H9 (cell line): ENCODE measurements around the gene MRPS31. TPM values are rescaled to one million over a fixed set of nuclear protein-coding genes. Genes with fewer than 3 reads are reported as not detected.

Experiments used
- DNase-seq: peaks from one replicate; pipeline ENCODE4 v3.0.0-alpha.2; 2017
- H2AFZ ChIP-seq: one replicate; pipeline ENCODE4 v1.6.1; 2013; ENCODE audit warnings: mild to moderate bottlenecking, low read length, control low read depth, moderate library complexity
- H2AK5ac ChIP-seq: 2 replicates; pipeline ENCODE4 v1.6.1; 2013; ENCODE audit warnings: low read length, control low read depth, mixed read lengths; ENCODE audit not compliant: insufficient read length
- H2BK120ac ChIP-seq: one replicate; pipeline ENCODE4 v1.6.1; 2013; ENCODE audit warnings: low read depth, mild to moderate bottlenecking, low read length, control low read depth, inconsistent platforms; ENCODE audit not compliant: poor library complexity, severe bottlenecking
- H2BK12ac ChIP-seq: 2 replicates; pipeline ENCODE4 v1.6.1; 2013; ENCODE audit warnings: low read length, control low read depth, mixed read lengths, low read depth; ENCODE audit not compliant: insufficient read length
- H2BK15ac ChIP-seq: 2 replicates; pipeline ENCODE4 v1.6.1; 2013; ENCODE audit warnings: low read depth, low read length, control low read depth
- H2BK20ac ChIP-seq: one replicate; pipeline ENCODE4 v1.6.1; 2013; ENCODE audit warnings: low read depth, mild to moderate bottlenecking, low read length, control low read depth, inconsistent platforms; ENCODE audit not compliant: poor library complexity, severe bottlenecking
- H2BK5ac ChIP-seq: 2 replicates; pipeline ENCODE4 v1.6.1; 2013; ENCODE audit warnings: low read length, control low read depth, mixed read lengths; ENCODE audit not compliant: insufficient read length
- H3K14ac ChIP-seq: 2 replicates; pipeline ENCODE4 v1.6.1; 2013; ENCODE audit warnings: low read length, control low read depth; ENCODE audit not compliant: insufficient read depth
- H3K18ac ChIP-seq: 2 replicates; pipeline ENCODE4 v1.6.1; 2013; ENCODE audit warnings: low read depth, mild to moderate bottlenecking, mixed read lengths, low read length, control low read depth; ENCODE audit not compliant: insufficient read length
- H3K23ac ChIP-seq: 2 replicates; pipeline ENCODE4 v1.6.1; 2013; ENCODE audit warnings: low read length, control low read depth, mixed read lengths, low read depth; ENCODE audit not compliant: insufficient read length
- H3K23me2 ChIP-seq: 2 replicates; pipeline ENCODE4 v1.6.1; 2013; ENCODE audit warnings: low read depth, mild to moderate bottlenecking, mixed read lengths, low read length, control low read depth; ENCODE audit not compliant: insufficient read length, poor library complexity, severe bottlenecking
- H3K27ac ChIP-seq: 2 replicates; pipeline ENCODE4 v1.5.1; 2013; ENCODE audit warnings: low read length, control low read depth, mixed read lengths, low read depth; ENCODE audit not compliant: insufficient read length
- H3K27me3 ChIP-seq: 2 replicates; pipeline ENCODE4 v1.6.1; 2013; ENCODE audit warnings: low read length, control low read depth, inconsistent platforms; ENCODE audit not compliant: insufficient read depth
- H3K4ac ChIP-seq: 2 replicates; pipeline ENCODE4 v1.6.1; 2013; ENCODE audit warnings: low read depth, mild to moderate bottlenecking, control low read depth, inconsistent platforms, low read length, moderate library complexity
- H3K4me1 ChIP-seq: 2 replicates; pipeline ENCODE4 v1.6.1; 2013; ENCODE audit warnings: low read length, control low read depth, inconsistent platforms; ENCODE audit not compliant: insufficient read depth
- H3K4me2 ChIP-seq: 2 replicates; pipeline ENCODE4 v1.6.1; 2013; ENCODE audit warnings: low read length, control low read depth, mixed read lengths; ENCODE audit not compliant: insufficient read length, insufficient read depth
- H3K56ac ChIP-seq: 2 replicates; pipeline ENCODE4 v1.6.1; 2013; ENCODE audit warnings: low read depth, mild to moderate bottlenecking, mixed read lengths, low read length, control low read depth; ENCODE audit not compliant: insufficient read length
- H3K79me1 ChIP-seq: 2 replicates; pipeline ENCODE4 v1.6.1; 2013; ENCODE audit warnings: low read depth, mild to moderate bottlenecking, moderate library complexity, low read length, control low read depth, inconsistent platforms; ENCODE audit not compliant: insufficient read depth, poor library complexity, severe bottlenecking
- H3K79me2 ChIP-seq: 2 replicates; pipeline ENCODE4 v1.6.1; 2013; ENCODE audit warnings: low read length, control low read depth, inconsistent platforms; ENCODE audit not compliant: insufficient read depth
- H3K9ac ChIP-seq: 2 replicates; pipeline ENCODE4 v1.6.1; 2013; ENCODE audit warnings: low read length, control low read depth, mixed read lengths; ENCODE audit not compliant: insufficient read length; ENCODE audit errors: extremely low read depth
- H3K9me3 ChIP-seq: one replicate; pipeline ENCODE4 v1.6.1; 2013; ENCODE audit warnings: low read depth, low read length, inconsistent platforms; ENCODE audit not compliant: control insufficient read depth
- H3T11ph ChIP-seq: one replicate; pipeline ENCODE4 v1.6.1; 2013; ENCODE audit warnings: mild to moderate bottlenecking, low read length, control low read depth, inconsistent platforms
- H4K20me1 ChIP-seq: one replicate; pipeline ENCODE4 v1.6.1; 2013; ENCODE audit not compliant: control insufficient read depth, insufficient read length, insufficient read depth
- H4K5ac ChIP-seq: 2 replicates; pipeline ENCODE4 v1.6.1; 2013; ENCODE audit warnings: low read depth, mild to moderate bottlenecking, mixed read lengths, low read length, control low read depth; ENCODE audit not compliant: insufficient read length
- H4K8ac ChIP-seq: replicated peaks from 2 replicates; pipeline ENCODE4 v1.6.1; 2013; ENCODE audit warnings: low read length, control low read depth, mixed read lengths, low read depth; ENCODE audit not compliant: insufficient read length
- H4K91ac ChIP-seq: 2 replicates; pipeline ENCODE4 v1.6.1; 2013; ENCODE audit warnings: low read depth, mild to moderate bottlenecking, moderate library complexity, mixed read lengths, low read length, control low read depth; ENCODE audit not compliant: insufficient read length
- H3K27ac Mint-ChIP-seq, 3 experiments: 2 replicates in 2 of 3; 3 replicates in 1 of 3; pipeline ENCODE4 v1.8.0; 2020 to 2021; ENCODE audit warnings: mixed read lengths in 3 of 3, mild to moderate bottlenecking in 1 of 3, moderate library complexity in 1 of 3
- H3K27me3 Mint-ChIP-seq: 2 replicates; pipeline ENCODE4 v1.8.0; 2021; ENCODE audit warnings: low read depth, mild to moderate bottlenecking, moderate library complexity, mixed read lengths
- H3K36me3 Mint-ChIP-seq, 3 experiments: 2 replicates in 2 of 3; 3 replicates in 1 of 3; pipeline ENCODE4 v1.8.0; 2020 to 2021; ENCODE audit warnings: low read depth in 3 of 3, mixed read lengths in 3 of 3; ENCODE audit not compliant: insufficient read depth in 1 of 3
- H3K4me1 Mint-ChIP-seq, 2 experiments: 2 replicates each; pipeline ENCODE4 v1.8.0; 2020; ENCODE audit warnings: mixed read lengths in 2 of 2
- H3K4me3 Mint-ChIP-seq, 2 experiments: 2 replicates in 1 of 2; 3 replicates in 1 of 2; pipeline ENCODE4 v1.8.0; 2020 to 2021; ENCODE audit warnings: mild to moderate bottlenecking in 2 of 2, mixed read lengths in 2 of 2, moderate library complexity in 1 of 2
- H3K9me3 Mint-ChIP-seq, 2 experiments: 2 replicates in 1 of 2; 3 replicates in 1 of 2; pipeline ENCODE4 v1.8.0; 2020; ENCODE audit warnings: mild to moderate bottlenecking in 2 of 2, mixed read lengths in 2 of 2, moderate library complexity in 1 of 2
- CTCF ChIP-seq: fragments of 200-600 bp; sonication (generic); conservative IDR thresholded peaks from 3 replicates; pipeline ENCODE4 v1.8.0; 2021; ENCODE audit warnings: antibody characterized with exemption, mild to moderate bottlenecking
- WGBS: extraction: QIAGEN DNeasy Blood & Tissue Kit; methylation state at CpG from one replicate; pipeline ENCODE4 v1.1.7; 2013; ENCODE audit warnings: missing lambda C conversion rate, low lambda C conversion rate, mixed read lengths; ENCODE audit not compliant: insufficient read length; ENCODE audit errors: extremely low coverage; 5-methylcytosine and 5-hydroxymethylcytosine counted together
- total RNA-seq: library from RNA; stranded (reverse); gene quantifications from 2 replicates; pipeline ENCODE4 v1.2.1, GENCODE V29; 2021

MRPS31 gene
- total RNA-seq, 1 experiment from 2014 or later = 27.3 TPM

- H2AK5ac ChIP-seq = no peak overlapping the region
- no peak for TF ChIP-seq CTCF
- H3K4me1 ChIP-seq = no peaks in the 10 kb centered on the region
- H3K79me2 ChIP-seq = 0 out of 2 replicates have a peak, but pooled peaks cover 1% of the 10 kb centered on the region
- H4K8ac ChIP-seq = no peak overlapping the region
- H3K27me3 Mint-ChIP-seq = no peaks in the 10 kb centered on the region
- H2AFZ ChIP-seq = no peak overlapping the region
- no peak overlapping the region for H3K27ac ChIP-seq
- H3K18ac ChIP-seq = no peak overlapping the region
- no peak overlapping the region for H2BK5ac ChIP-seq
- H3K79me1 ChIP-seq = no peaks in the 10 kb centered on the region
- H2BK12ac ChIP-seq = no peak overlapping the region
- no peaks in the 10 kb centered on the region for H3K27me3 ChIP-seq
- no peak overlapping the region for H3K23ac ChIP-seq
- no peaks in the 10 kb centered on the region for H3K23me2 ChIP-seq
- no CpG with 5 or more reads among the region's 9 CpGs for WGBS
- H3K4me1 Mint-ChIP-seq = peaks cover 10 to 13% of the 10 kb centered on the region in 2 experiments; a peak in 3 of 4 replicates
- no peak overlapping the region for H2BK20ac ChIP-seq
- peak overlapping the region; percentile 66 for H3K4me2 ChIP-seq
- H3K9me3 Mint-ChIP-seq = no peaks in the 10 kb centered on the region
- no peak overlapping the region for H3K4ac ChIP-seq
- no peaks in the 10 kb centered on the region for H3K9me3 ChIP-seq
- H3K36me3 Mint-ChIP-seq = peaks cover 0 to 15% (median 11%) of the 10 kb centered on the region in 3 experiments; a peak in 5 of 7 replicates
- no peak overlapping the region for H3K9ac ChIP-seq
- H3K27ac Mint-ChIP-seq = no peak overlapping the region; a peak in 1 of 7 replicates
- no peak overlapping the region for H3T11ph ChIP-seq
- no peak overlapping the region for H2BK15ac ChIP-seq
- DNase-seq = no peak
- no peak overlapping the region for H3K14ac ChIP-seq
- H3K56ac ChIP-seq = no peak overlapping the region
- no peak overlapping the region for H2BK120ac ChIP-seq
- H4K20me1 ChIP-seq = no peaks in the 10 kb centered on the region
- H4K91ac ChIP-seq = no peak overlapping the region
- H4K5ac ChIP-seq = no peak overlapping the region
- H3K4me3 Mint-ChIP-seq = peak overlapping the region; percentile 79 to 85
These were observed 19.2 kb upstream of the MRPS31 start for GRCh38 chr13:40790154-40790616.
